HK-2 (cell line): ENCODE results near the gene FARP2.
A peak's percentile ranks its signal among the peaks of the same experiment; 100 is the strongest.
"Not testable (repeated sequence)": the region's sequence is repeated elsewhere in the genome, so short reads cannot be mapped to it uniquely, and the experiment has no call there.

Source experiments
- DNase-seq: peaks from one replicate; pipeline ENCODE4 v3.0.0-alpha.2; 2018; ENCODE audit not compliant: unreplicated experiment

FARP2 gene

GRCh38 chr2:241501551-241501950 is 145.5 kb downstream of the FARP2 start:
- DNase-seq, result no peak

GRCh38 chr2:241502281-241502680 is 146.2 kb downstream of the FARP2 start:
- no peak for DNase-seq

- DNase-seq, result no peak
Measured at GRCh38 chr2:241503776-241504392, 147.8 kb downstream of the FARP2 start.

- DNase-seq, result no peak
Measured at GRCh38 chr2:241505086-241505780, 149.1 kb downstream of the FARP2 start.

GRCh38 chr2:241505781-241506201 is 149.7 kb downstream of the FARP2 start:
- DNase-seq, result no peak

GRCh38 chr2:241506317-241506716 is 150.2 kb downstream of the FARP2 start:
- not testable (repeated sequence) for DNase-seq

GRCh38 chr2:241506793-241507429 is 150.8 kb downstream of the FARP2 start:
- DNase-seq, result no peak

- DNase-seq, result peak; percentile 66
Measured at GRCh38 chr2:241507430-241508239, 151.6 kb downstream of the FARP2 start.

GRCh38 chr2:241508240-241509154 is 152.4 kb downstream of the FARP2 start, which contains the start of gene STK25:
STK25 (minus strand) TSS chr2:241508584; CDS start chr2:241508035, 549 bp downstream.
- peak; percentile 98 for DNase-seq

GRCh38 chr2:241509155-241509784 is 153.2 kb downstream of the FARP2 start:
- peak; percentile 45 for DNase-seq

- DNase-seq, result no peak
Measured at GRCh38 chr2:241511091-241511741, 155.1 kb downstream of the FARP2 start.

GRCh38 chr2:241514553-241514952 is 158.5 kb downstream of the FARP2 start:
- no peak for DNase-seq

- DNase-seq, result no peak
Measured at GRCh38 chr2:241514986-241515737, 159.1 kb downstream of the FARP2 start.

- DNase-seq, result no peak
Measured at GRCh38 chr2:241516520-241516965, 160.5 kb downstream of the FARP2 start.

GRCh38 chr2:241517297-241517696 is 161.2 kb downstream of the FARP2 start:
- DNase-seq, result no peak

GRCh38 chr2:241519669-241520068 is 163.6 kb downstream of the FARP2 start:
- no peak for DNase-seq

GRCh38 chr2:241522477-241522876 is 166.4 kb downstream of the FARP2 start:
- no peak for DNase-seq

GRCh38 chr2:241525818-241526780 is 170.0 kb downstream of the FARP2 start:
- DNase-seq, result not testable (repeated sequence)
